Ascending aorta (tissue), 2 donors: ENCODE data around the gene KCNK13. TPM values are rescaled to one million over a fixed set of nuclear protein-coding genes. Genes with fewer than 3 reads are reported as not detected.

Experiments used
- DNase-seq, 2 donors: peaks; one replicate each; pipeline ENCODE4 v3.0.0-alpha.2; 2019; ENCODE audit warnings: low spot score in 2 of 2
- H3K27ac ChIP-seq, 2 donors: fragments of 200-600 bp; sonication (generic); one replicate each; pipeline ENCODE4 v1.5.1; 2016 to 2017; ENCODE audit warnings: mild to moderate bottlenecking in 1 of 2
- H3K27me3 ChIP-seq: fragments of 200-600 bp; sonication (generic); one replicate; pipeline ENCODE4 v1.5.1; 2017
- H3K36me3 ChIP-seq, 2 donors: fragments of 200-600 bp; sonication (generic); one replicate each; pipeline ENCODE4 v1.5.1; 2016
- H3K4me1 ChIP-seq, 2 donors: fragments of 200-600 bp; sonication (generic); one replicate each; pipeline ENCODE4 v1.5.1; 2016 to 2017; ENCODE audit warnings: mild to moderate bottlenecking in 1 of 2
- H3K4me3 ChIP-seq, 2 donors: fragments of 200-600 bp; sonication (generic); one replicate each; pipeline ENCODE4 v1.5.1; 2016 to 2017; ENCODE audit warnings: mild to moderate bottlenecking in 1 of 2
- H3K9me3 ChIP-seq, 2 donors: fragments of 200-600 bp; sonication (generic); one replicate each; pipeline ENCODE4 v1.5.1; 2016
- intact Hi-C: fragments of 100-400 bp; cut with DNase I; formaldehyde crosslinking; loops from one replicate; pipeline ENCODE4 v1.15.1; 2023
- total RNA-seq: library from RNA; depleted of rRNA; stranded (reverse); fragments of >200 nt; gene quantifications from one replicate; pipeline ENCODE4 v1.1.0, GENCODE V29; 2016
- TF ChIP-seq, protein P1 (sequence below), 3 experiments: fragments of 200-600 bp in 2 of 3; fragments of 450-650 bp in 1 of 3; sonication (generic) in 2 of 3; IDR thresholded peaks; one replicate each; pipeline ENCODE4 v1.5.1; 2016 to 2019; ENCODE audit warnings: antibody characterized with exemption in 3 of 3, mild to moderate bottlenecking in 1 of 3, moderate library complexity in 1 of 3

Gene KCNK13
- total RNA-seq, 1 donor from 2014 or later, result not detected

DNA sequence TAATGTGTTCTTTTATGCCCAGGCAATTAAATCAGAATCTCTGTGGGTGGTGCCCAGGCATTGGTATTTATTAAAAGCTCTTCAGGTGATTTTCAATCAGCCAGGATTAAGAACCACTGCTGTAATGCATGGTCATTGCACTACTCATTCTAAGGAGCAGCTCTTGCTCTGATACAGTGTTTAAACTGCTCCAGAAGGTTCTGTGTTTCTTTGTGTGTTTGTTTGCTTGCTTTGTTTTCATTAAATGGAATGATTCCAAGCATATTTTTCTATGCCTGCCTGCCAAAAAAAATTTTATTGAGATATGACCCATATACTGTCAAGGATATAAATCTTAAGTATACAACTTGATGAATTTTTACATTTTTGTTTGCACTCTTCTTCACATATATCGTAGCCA is 54.0 kb downstream of the KCNK13 start:
- TF ChIP-seq, protein P1, sequence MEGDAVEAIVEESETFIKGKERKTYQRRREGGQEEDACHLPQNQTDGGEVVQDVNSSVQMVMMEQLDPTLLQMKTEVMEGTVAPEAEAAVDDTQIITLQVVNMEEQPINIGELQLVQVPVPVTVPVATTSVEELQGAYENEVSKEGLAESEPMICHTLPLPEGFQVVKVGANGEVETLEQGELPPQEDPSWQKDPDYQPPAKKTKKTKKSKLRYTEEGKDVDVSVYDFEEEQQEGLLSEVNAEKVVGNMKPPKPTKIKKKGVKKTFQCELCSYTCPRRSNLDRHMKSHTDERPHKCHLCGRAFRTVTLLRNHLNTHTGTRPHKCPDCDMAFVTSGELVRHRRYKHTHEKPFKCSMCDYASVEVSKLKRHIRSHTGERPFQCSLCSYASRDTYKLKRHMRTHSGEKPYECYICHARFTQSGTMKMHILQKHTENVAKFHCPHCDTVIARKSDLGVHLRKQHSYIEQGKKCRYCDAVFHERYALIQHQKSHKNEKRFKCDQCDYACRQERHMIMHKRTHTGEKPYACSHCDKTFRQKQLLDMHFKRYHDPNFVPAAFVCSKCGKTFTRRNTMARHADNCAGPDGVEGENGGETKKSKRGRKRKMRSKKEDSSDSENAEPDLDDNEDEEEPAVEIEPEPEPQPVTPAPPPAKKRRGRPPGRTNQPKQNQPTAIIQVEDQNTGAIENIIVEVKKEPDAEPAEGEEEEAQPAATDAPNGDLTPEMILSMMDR (IDR thresholded peaks at IDR 0.05), result no peak
- intact Hi-C loops, result no loop called here
- no peak overlapping the region for H3K27ac ChIP-seq
- H3K4me3 ChIP-seq, result no peak overlapping the region
- H3K4me1 ChIP-seq, result no peaks in the 10 kb centered on the region
- H3K36me3 ChIP-seq, result no peaks in the 10 kb centered on the region
- H3K27me3 ChIP-seq, result no peaks in the 10 kb centered on the region
- DNase-seq, result no peak
- no peaks in the 10 kb centered on the region for H3K9me3 ChIP-seq

DNA sequence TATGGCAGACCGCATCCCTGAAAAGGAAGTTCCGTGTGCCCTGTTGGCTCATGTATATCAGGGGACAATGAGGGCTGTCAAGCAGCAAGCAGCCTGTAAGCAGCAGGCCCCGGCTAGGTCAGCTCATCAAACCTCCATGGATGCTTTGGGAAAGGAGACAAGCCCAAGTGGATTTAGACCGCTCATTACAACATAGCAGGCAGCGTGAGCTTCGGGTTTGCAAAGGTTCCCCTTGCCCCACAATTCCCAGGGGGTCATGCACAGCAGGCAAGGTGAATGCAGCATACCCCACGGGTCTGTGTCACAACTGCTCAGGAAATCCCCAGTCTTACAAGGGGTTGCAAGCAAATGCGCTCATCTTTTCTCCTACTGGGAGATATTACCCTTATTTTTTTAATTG is 54.6 kb downstream of the KCNK13 start:
- intact Hi-C loops, result no loop called here
- Histone ChIP-seq H3K4me1 (no peaks in the 10 kb centered on the region), H3K4me3 (no peak overlapping the region), H3K27me3 (no peaks in the 10 kb centered on the region), H3K27ac (no peak overlapping the region), H3K9me3 (no peaks in the 10 kb centered on the region), H3K36me3 (no peaks in the 10 kb centered on the region)
- DNase-seq, result no peak
- TF ChIP-seq, protein P1 (IDR thresholded peaks at IDR 0.05), result no peak

DNA sequence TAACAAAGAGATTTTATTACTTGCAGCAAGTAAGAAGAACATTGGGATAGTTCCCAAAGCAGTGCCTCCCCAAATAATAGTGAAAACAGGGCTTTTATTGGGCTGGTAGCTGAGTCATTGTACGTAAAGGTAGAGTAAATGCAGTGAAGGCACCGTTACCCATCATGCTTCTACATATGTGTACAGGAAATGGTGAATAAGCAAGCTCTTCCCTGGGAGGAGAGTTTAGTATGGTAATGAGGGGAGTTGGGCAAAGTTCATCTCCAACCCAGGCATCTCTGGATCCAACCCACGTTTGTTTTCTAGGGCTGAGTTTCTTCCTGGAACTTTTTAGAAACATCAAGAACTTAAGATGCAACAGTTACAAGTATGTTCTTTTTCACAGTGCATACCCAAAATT is 56.2 kb downstream of the KCNK13 start:
- intact Hi-C loops, result no loop called here
- TF ChIP-seq, protein P1 (IDR thresholded peaks at IDR 0.05), result no peak
- H3K4me3 ChIP-seq, result no peak overlapping the region

DNA sequence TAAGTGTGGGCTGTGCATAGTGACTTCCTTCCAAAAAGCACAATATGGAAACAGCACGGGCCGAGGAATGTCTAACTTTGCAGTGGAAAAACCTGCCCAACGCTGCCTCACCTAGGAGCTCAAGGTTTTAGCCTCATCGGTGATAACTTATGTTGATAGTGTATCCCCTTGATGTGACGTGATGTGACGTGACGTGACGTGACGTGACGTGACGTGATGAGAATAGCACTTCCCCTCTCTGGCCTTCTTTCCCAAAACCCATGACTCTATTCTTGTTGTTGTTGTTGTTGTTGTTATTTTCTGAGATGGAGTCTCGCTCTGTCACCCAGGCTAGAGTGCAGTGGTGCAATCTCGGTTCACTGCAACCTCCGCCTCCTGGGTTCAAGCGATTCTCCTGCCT is 64.5 kb downstream of the KCNK13 start:
- Histone ChIP-seq H3K27ac (no peak overlapping the region), H3K4me3 (no peak overlapping the region), H3K4me1 (no peaks in the 10 kb centered on the region), H3K36me3 (no peaks in the 10 kb centered on the region), H3K9me3 (no peaks in the 10 kb centered on the region), H3K27me3 (no peaks in the 10 kb centered on the region)
- TF ChIP-seq, protein P1 (IDR thresholded peaks at IDR 0.05), result no peak
- DNase-seq, result no peak
- intact Hi-C loops, result no loop called here

More for the DNA sequence above, 56.2 kb downstream of the KCNK13 start:
- no peak for DNase-seq
- Histone ChIP-seq H3K4me1 (no peaks in the 10 kb centered on the region), H3K36me3 (no peaks in the 10 kb centered on the region), H3K9me3 (no peaks in the 10 kb centered on the region), H3K27ac (no peak overlapping the region), H3K27me3 (no peaks in the 10 kb centered on the region)

DNA sequence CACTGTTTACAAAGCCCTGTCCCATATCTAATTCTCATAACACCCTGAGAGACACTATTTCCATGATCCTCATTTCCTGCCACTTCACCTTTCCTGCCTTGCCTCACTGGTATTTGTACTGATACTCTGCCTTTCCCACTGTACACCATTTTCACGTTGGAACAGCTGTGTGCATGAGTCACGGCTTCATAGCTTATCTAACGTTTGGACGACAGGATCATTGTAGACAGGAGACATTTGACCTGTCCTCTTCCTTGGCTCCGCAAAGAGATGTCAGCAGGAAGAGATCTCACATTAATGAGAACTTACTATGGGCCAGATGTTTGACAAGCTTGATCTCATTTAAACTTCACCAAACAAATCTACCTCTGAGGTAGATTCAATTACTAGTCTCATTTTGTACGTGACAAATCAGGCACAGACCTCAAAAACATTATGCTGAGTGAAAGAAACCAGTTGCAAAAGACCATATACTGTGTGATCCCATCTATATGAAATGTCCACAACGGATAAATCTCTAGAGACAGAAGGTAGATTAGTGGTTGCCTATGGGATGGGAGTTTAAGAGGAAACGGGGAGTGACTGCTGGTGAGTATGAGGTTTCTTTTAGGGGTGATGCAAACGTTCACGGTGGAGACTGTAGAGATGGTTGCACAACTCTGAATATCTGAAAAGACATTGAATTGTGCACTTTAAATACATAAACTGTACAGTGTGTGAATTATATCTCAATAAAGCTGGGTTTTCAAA is 71.2 kb downstream of the KCNK13 start:
- TF ChIP-seq, protein P1 (IDR thresholded peaks at IDR 0.05), result no peak
- H3K9me3 ChIP-seq, result no peaks in the 10 kb centered on the region
- no peak for DNase-seq
- H3K4me3 ChIP-seq, result no peak overlapping the region
- H3K27me3 ChIP-seq, result no peaks in the 10 kb centered on the region
- H3K27ac ChIP-seq, result no peak overlapping the region
- no peaks in the 10 kb centered on the region for H3K36me3 ChIP-seq
- intact Hi-C loops, result no loop called here
- H3K4me1 ChIP-seq, result no peaks in the 10 kb centered on the region
